DOHH2 (cell line): ENCODE data around the gene NCF4.

ENCODE experiments used
- H3F3A ChIP-seq: fragments of 200-600 bp; sonication (generic), shearing (Covaris generic); 2 replicates; pipeline ENCODE4 v1.6.0; 2016; ENCODE audit warnings: antibody characterized with exemption, mild to moderate bottlenecking; ENCODE audit not compliant: control insufficient read depth, insufficient read depth
- H3K27ac ChIP-seq: fragments of 200-600 bp; sonication (generic); 2 replicates; pipeline ENCODE4 v1.5.1; 2014; ENCODE audit warnings: low read depth, mild to moderate bottlenecking, low read length, moderate library complexity
- H3K27me3 ChIP-seq: fragments of 200-600 bp; sonication (generic); 2 replicates; pipeline ENCODE4 v1.6.1; 2014; ENCODE audit warnings: mild to moderate bottlenecking, low read length, mixed read lengths; ENCODE audit not compliant: control insufficient read depth
- H3K36me3 ChIP-seq: fragments of 200-600 bp; sonication (generic); 2 replicates; pipeline ENCODE4 v1.6.1; 2014; ENCODE audit warnings: mild to moderate bottlenecking, low read length, moderate library complexity, mixed read lengths; ENCODE audit not compliant: control insufficient read depth
- H3K4me1 ChIP-seq: fragments of 200-600 bp; sonication (generic); 2 replicates; pipeline ENCODE4 v1.6.1; 2014; ENCODE audit warnings: mild to moderate bottlenecking, low read length, mixed read lengths; ENCODE audit not compliant: control insufficient read depth
- H3K4me2 ChIP-seq: fragments of 200-600 bp; sonication (generic); 2 replicates; pipeline ENCODE4 v1.6.0; 2014; ENCODE audit warnings: mild to moderate bottlenecking, low read length, moderate library complexity
- H3K4me3 ChIP-seq: fragments of 200-600 bp; sonication (generic); 2 replicates; pipeline ENCODE4 v1.5.1; 2014; ENCODE audit warnings: mild to moderate bottlenecking, low read length, mixed read lengths
- H3K79me2 ChIP-seq: fragments of 200-600 bp; sonication (generic); 2 replicates; pipeline ENCODE4 v1.6.1; 2014; ENCODE audit warnings: mild to moderate bottlenecking, low read length, mixed read lengths; ENCODE audit not compliant: control insufficient read depth
- H3K9me2 ChIP-seq: fragments of 200-600 bp; sonication (generic); replicated peaks from 2 replicates; pipeline ENCODE4 v1.6.1; 2014; ENCODE audit warnings: mild to moderate bottlenecking, low read length, mixed read lengths; ENCODE audit not compliant: control insufficient read depth
- H3K9me3 ChIP-seq: fragments of 200-600 bp; sonication (generic); 2 replicates; pipeline ENCODE4 v1.6.1; 2014; ENCODE audit warnings: antibody characterized with exemption, low read length, mixed read lengths; ENCODE audit not compliant: control insufficient read depth, insufficient read depth
- H4K20me1 ChIP-seq: fragments of 200-600 bp; sonication (generic); 2 replicates; pipeline ENCODE4 v1.6.0; 2014; ENCODE audit warnings: low read depth, mild to moderate bottlenecking, antibody characterized with exemption, low read length, moderate library complexity; ENCODE audit not compliant: control insufficient read depth, insufficient read depth
- CTCF ChIP-seq: fragments of 200-600 bp; sonication (generic); IDR thresholded peaks from one replicate; pipeline ENCODE4 v1.5.1; 2014; ENCODE audit warnings: antibody characterized with exemption, mild to moderate bottlenecking, low read depth, low read length; ENCODE audit not compliant: poor library complexity, severe bottlenecking
- EZH2phosphoT487 ChIP-seq: fragments of 200-600 bp; sonication (generic); IDR thresholded peaks from 2 replicates; pipeline ENCODE4 v1.6.1; 2017; ENCODE audit warnings: borderline replicate concordance, mild to moderate bottlenecking, antibody characterized with exemption, low read length, moderate library complexity, mixed read lengths

Gene NCF4

GRCh38 chr22:36910461-36910860 is 49.7 kb downstream of the NCF4 start:
- no peak overlapping the region for H3K4me2 ChIP-seq
- H3K27me3 ChIP-seq = peaks cover 3% of the 10 kb centered on the region; the same call in 1 of the 2 replicates
- H3K9me3 ChIP-seq = no peaks in the 10 kb centered on the region
- no peaks in the 10 kb centered on the region; the same call in 1 of the 2 replicates for H3K36me3 ChIP-seq
- H4K20me1 ChIP-seq = no peaks in the 10 kb centered on the region
- peaks cover 28% of the 10 kb centered on the region for H3F3A ChIP-seq
- H3K4me1 ChIP-seq = peaks cover 84% of the 10 kb centered on the region
- H3K27ac ChIP-seq = no peak overlapping the region
- no peaks in the 10 kb centered on the region for H3K9me2 ChIP-seq
- H3K4me3 ChIP-seq = no peak overlapping the region
- H3K79me2 ChIP-seq = peaks cover 20% of the 10 kb centered on the region
- no peak for TF ChIP-seq CTCF
- no peak for TF ChIP-seq EZH2phosphoT487

- H3K4me2 ChIP-seq = no peak overlapping the region
- no peaks in the 10 kb centered on the region for H3K9me3 ChIP-seq
- H3K27me3 ChIP-seq = peaks cover 3% of the 10 kb centered on the region; the same call in 1 of the 2 replicates
- H3K36me3 ChIP-seq = peaks cover 9% of the 10 kb centered on the region; the same call in 1 of the 2 replicates
- no peaks in the 10 kb centered on the region for H3K9me2 ChIP-seq
- TF ChIP-seq CTCF (no peak), EZH2phosphoT487 (no peak)
- H3K4me3 ChIP-seq = no peak overlapping the region
- H4K20me1 ChIP-seq = no peaks in the 10 kb centered on the region
- no peak overlapping the region for H3K27ac ChIP-seq
- peaks cover 36% of the 10 kb centered on the region for H3K79me2 ChIP-seq
- H3F3A ChIP-seq = peaks cover 29% of the 10 kb centered on the region
- peaks cover 86% of the 10 kb centered on the region for H3K4me1 ChIP-seq
Observed at GRCh38 chr22:36911887-36912661, 51.3 kb downstream of the NCF4 start.

- TF ChIP-seq EZH2phosphoT487 = no peak
- no peak for TF ChIP-seq CTCF
- H3K27me3 ChIP-seq = peaks cover 3% of the 10 kb centered on the region; the same call in 1 of the 2 replicates
Observed at GRCh38 chr22:36912694-36913426, 52.1 kb downstream of the NCF4 start.

More at GRCh38 chr22:36912694-36913426, 52.1 kb downstream of the NCF4 start:
- no peaks in the 10 kb centered on the region for H3K9me2 ChIP-seq
- peaks cover 44% of the 10 kb centered on the region for H3K79me2 ChIP-seq
- peaks cover 12% of the 10 kb centered on the region; the same call in 1 of the 2 replicates for H3K36me3 ChIP-seq
- peak overlapping the region; percentile 79 for H3K27ac ChIP-seq
- H3K9me3 ChIP-seq = no peaks in the 10 kb centered on the region
- H4K20me1 ChIP-seq = no peaks in the 10 kb centered on the region
- peaks cover 86% of the 10 kb centered on the region for H3K4me1 ChIP-seq
- peak overlapping the region; percentile 70 for H3K4me2 ChIP-seq
- peak overlapping the region; percentile 87 for H3K4me3 ChIP-seq
- H3F3A ChIP-seq = peaks cover 23% of the 10 kb centered on the region
